LNCaP clone FGC (cell line): ENCODE measurements around the gene PNPLA6.
A peak's percentile ranks its signal among the peaks of the same experiment; 100 is the strongest.

Source experiments
- DNase-seq: peaks from one replicate; pipeline ENCODE4 v3.0.0-alpha.2; 2011; ENCODE audit warnings: low read depth
- H3K4me3 ChIP-seq: 2 replicates; pipeline ENCODE4 v1.5.1; 2011; ENCODE audit warnings: mild to moderate bottlenecking, low read depth, low read length, control low read depth
- CTCF ChIP-seq: IDR thresholded peaks from 2 replicates; pipeline ENCODE4 v1.5.1; 2012; ENCODE audit warnings: mild to moderate bottlenecking; ENCODE audit not compliant: control insufficient read depth, insufficient read depth; ENCODE audit errors: extremely low read depth

PNPLA6 gene

GRCh38 chr19:7590256-7590655 lies 54.7 kb downstream of the PNPLA6 start:
- TF ChIP-seq CTCF: no peak
- no peak for DNase-seq
- no peak overlapping the region for H3K4me3 ChIP-seq

GRCh38 chr19:7595466-7596133 lies 60.1 kb downstream of the PNPLA6 start, which contains the start of gene CAMSAP3:
CAMSAP3 (plus strand) TSS chr19:7595863; CDS start chr19:7596003, 140 bp downstream.
- H3K4me3 ChIP-seq: peak within 1 kb of the TSS; percentile 81
- TF ChIP-seq CTCF: no peak
- peak; percentile 11 for DNase-seq

- H3K4me3 ChIP-seq: peak overlapping the region; percentile 81
- DNase-seq: no peak
- TF ChIP-seq CTCF: no peak
These were observed 60.9 kb downstream of the PNPLA6 start for GRCh38 chr19:7596211-7596937.

GRCh38 chr19:7597689-7598088 lies 62.2 kb downstream of the PNPLA6 start:
- TF ChIP-seq CTCF: no peak
- no peak overlapping the region for H3K4me3 ChIP-seq
- DNase-seq: no peak

- no peak for TF ChIP-seq CTCF
- H3K4me3 ChIP-seq: no peak overlapping the region
- no peak for DNase-seq
These were observed 62.7 kb downstream of the PNPLA6 start for GRCh38 chr19:7598180-7598579.

- TF ChIP-seq CTCF: no peak
- DNase-seq: no peak
- no peak overlapping the region for H3K4me3 ChIP-seq
These were observed 65.2 kb downstream of the PNPLA6 start for GRCh38 chr19:7600721-7601120.
